OCI-LY3 (cell line): ENCODE results near the gene HIPK2.

Source experiments
- H2AFZ ChIP-seq: fragments of 200-600, 300-600 bp; shearing (Covaris generic); 2 replicates; pipeline ENCODE4 v1.6.0; 2014; ENCODE audit warnings: antibody characterized with exemption, low read depth, low read length
- H3K27ac ChIP-seq: fragments of 200-600, 300-600 bp; sonication (generic); 2 replicates; pipeline ENCODE4 v1.5.1; 2014; ENCODE audit warnings: mild to moderate bottlenecking, low read length, moderate library complexity, mixed read lengths
- H3K27me3 ChIP-seq: fragments of 200-600, 300-600 bp; sonication (generic); 2 replicates; pipeline ENCODE4 v1.6.1; 2014; ENCODE audit warnings: low read depth, low read length, mixed read lengths
- H3K36me3 ChIP-seq: fragments of 200-600, 300-600 bp; sonication (generic); replicated peaks from 2 replicates; pipeline ENCODE3; 2014; ENCODE audit warnings: low read depth, low read length, mixed read lengths
- H3K4me1 ChIP-seq: fragments of 300-600, 200-600 bp; sonication (generic); 2 replicates; pipeline ENCODE4 v1.6.1; 2014; ENCODE audit warnings: low read length, mixed read lengths
- H3K4me2 ChIP-seq: fragments of 200-600, 300-600 bp; sonication (generic); 2 replicates; pipeline ENCODE4 v1.6.1; 2014; ENCODE audit warnings: low read length, mixed read lengths
- H3K4me3 ChIP-seq: fragments of 300-600, 200-600 bp; sonication (generic); 2 replicates; pipeline ENCODE4 v1.5.1; 2014; ENCODE audit warnings: antibody characterized with exemption, mild to moderate bottlenecking, low read length, moderate library complexity
- H3K79me2 ChIP-seq: fragments of 300-600, 200-600 bp; shearing (Covaris generic); 2 replicates; pipeline ENCODE4 v1.6.1; 2014; ENCODE audit warnings: mild to moderate bottlenecking, low read length, mixed read lengths
- H3K9ac ChIP-seq: fragments of 300-600, 200-600 bp; shearing (Covaris generic); 2 replicates; pipeline ENCODE4 v1.6.0; 2014; ENCODE audit warnings: mild to moderate bottlenecking, low read length, moderate library complexity
- H3K9me3 ChIP-seq: fragments of 200-600, 300-600 bp; shearing (Covaris generic); 2 replicates; pipeline ENCODE4 v1.6.1; 2014; ENCODE audit warnings: low read length, mixed read lengths; ENCODE audit not compliant: insufficient read depth
- H4K20me1 ChIP-seq: fragments of 200-600, 300-600 bp; sonication (generic); 2 replicates; pipeline ENCODE4 v1.6.1; 2016; ENCODE audit warnings: low read length, mixed read lengths; ENCODE audit not compliant: insufficient read depth
- CTCF ChIP-seq: fragments of 200-600, 300-600 bp; sonication (generic); IDR thresholded peaks from 2 replicates; pipeline ENCODE4 v1.5.1; 2014; ENCODE audit warnings: antibody characterized with exemption, low read length, low read depth
- EZH2phosphoT487 ChIP-seq: fragments of 200-600 bp; shearing (Covaris generic); IDR thresholded peaks from 2 replicates; pipeline ENCODE4 v1.6.1; 2018; ENCODE audit warnings: antibody characterized with exemption, mixed run types, low read depth

Gene HIPK2

GRCh38 chr7:139738772-139739171, 39.0 kb downstream of the HIPK2 start:
- no peak overlapping the region for H3K4me3 ChIP-seq
- H3K27me3 ChIP-seq: peaks cover 13% of the 10 kb centered on the region
- no peak overlapping the region for H2AFZ ChIP-seq
- no peak overlapping the region for H3K4me2 ChIP-seq
- H3K36me3 ChIP-seq: no peaks in the 10 kb centered on the region
- H3K9me3 ChIP-seq: no peaks in the 10 kb centered on the region
- no peaks in the 10 kb centered on the region for H3K79me2 ChIP-seq
- H4K20me1 ChIP-seq: no peaks in the 10 kb centered on the region
- H3K9ac ChIP-seq: no peak overlapping the region
- TF ChIP-seq CTCF: no peak
- TF ChIP-seq EZH2phosphoT487: no peak
- no peaks in the 10 kb centered on the region for H3K4me1 ChIP-seq
- H3K27ac ChIP-seq: no peak overlapping the region

GRCh38 chr7:139738101-139738489, 39.7 kb downstream of the HIPK2 start:
- H3K27me3 ChIP-seq: peaks cover 8% of the 10 kb centered on the region
- H3K4me2 ChIP-seq: no peak overlapping the region
- no peak overlapping the region for H3K4me3 ChIP-seq
- H3K36me3 ChIP-seq: no peaks in the 10 kb centered on the region
- no peak overlapping the region for H3K9ac ChIP-seq
- H3K27ac ChIP-seq: no peak overlapping the region
- no peak overlapping the region for H2AFZ ChIP-seq
- H3K9me3 ChIP-seq: no peaks in the 10 kb centered on the region
- H3K4me1 ChIP-seq: no peaks in the 10 kb centered on the region
- no peaks in the 10 kb centered on the region for H3K79me2 ChIP-seq
- no peak for TF ChIP-seq EZH2phosphoT487
- no peak for TF ChIP-seq CTCF
- no peaks in the 10 kb centered on the region for H4K20me1 ChIP-seq

GRCh38 chr7:139737221-139738100, 40.3 kb downstream of the HIPK2 start:
- Histone ChIP-seq H3K79me2 (no peaks in the 10 kb centered on the region), H3K4me3 (no peak overlapping the region), H3K4me2 (no peak overlapping the region), H3K27ac (no peak overlapping the region), H4K20me1 (no peaks in the 10 kb centered on the region), H3K9ac (no peak overlapping the region), H3K36me3 (no peaks in the 10 kb centered on the region), H3K27me3 (peaks cover 1% of the 10 kb centered on the region), H3K9me3 (no peaks in the 10 kb centered on the region), H2AFZ (no peak overlapping the region), H3K4me1 (no peaks in the 10 kb centered on the region)
- TF ChIP-seq CTCF (no peak), EZH2phosphoT487 (no peak)

- Histone ChIP-seq H3K4me2 (no peak overlapping the region), H3K4me1 (no peaks in the 10 kb centered on the region), H3K79me2 (no peaks in the 10 kb centered on the region), H4K20me1 (no peaks in the 10 kb centered on the region), H2AFZ (no peak overlapping the region), H3K27me3 (no peaks in the 10 kb centered on the region), H3K27ac (no peak overlapping the region), H3K4me3 (no peak overlapping the region), H3K36me3 (no peaks in the 10 kb centered on the region), H3K9me3 (no peaks in the 10 kb centered on the region), H3K9ac (no peak overlapping the region)
- TF ChIP-seq EZH2phosphoT487 (no peak), CTCF (no peak)
These were observed 41.7 kb downstream of the HIPK2 start for GRCh38 chr7:139735912-139736595.
